ENCODE results near the gene VRTN.

GRCh38 chr14:74395094-74395493 lies 46.8 kb downstream of the VRTN start:
- TF ChIP-seq, protein P1, sequence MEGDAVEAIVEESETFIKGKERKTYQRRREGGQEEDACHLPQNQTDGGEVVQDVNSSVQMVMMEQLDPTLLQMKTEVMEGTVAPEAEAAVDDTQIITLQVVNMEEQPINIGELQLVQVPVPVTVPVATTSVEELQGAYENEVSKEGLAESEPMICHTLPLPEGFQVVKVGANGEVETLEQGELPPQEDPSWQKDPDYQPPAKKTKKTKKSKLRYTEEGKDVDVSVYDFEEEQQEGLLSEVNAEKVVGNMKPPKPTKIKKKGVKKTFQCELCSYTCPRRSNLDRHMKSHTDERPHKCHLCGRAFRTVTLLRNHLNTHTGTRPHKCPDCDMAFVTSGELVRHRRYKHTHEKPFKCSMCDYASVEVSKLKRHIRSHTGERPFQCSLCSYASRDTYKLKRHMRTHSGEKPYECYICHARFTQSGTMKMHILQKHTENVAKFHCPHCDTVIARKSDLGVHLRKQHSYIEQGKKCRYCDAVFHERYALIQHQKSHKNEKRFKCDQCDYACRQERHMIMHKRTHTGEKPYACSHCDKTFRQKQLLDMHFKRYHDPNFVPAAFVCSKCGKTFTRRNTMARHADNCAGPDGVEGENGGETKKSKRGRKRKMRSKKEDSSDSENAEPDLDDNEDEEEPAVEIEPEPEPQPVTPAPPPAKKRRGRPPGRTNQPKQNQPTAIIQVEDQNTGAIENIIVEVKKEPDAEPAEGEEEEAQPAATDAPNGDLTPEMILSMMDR (IDR thresholded peaks at IDR 0.05): no peak
- TF ChIP-seq POLR2A (IDR thresholded peaks at IDR 0.05; ENCODE audit: low read depth) (no peak), POLR2AphosphoS5 (IDR thresholded peaks at IDR 0.05) (no peak)

Measured in esophagus muscularis mucosa (tissue), 3 donors.